GM18873 (cell line): ENCODE data around the gene C4A.
"Not testable (repeated sequence)": the region's sequence is repeated elsewhere in the genome, so short reads cannot be mapped to it uniquely, and the experiment has no call there.

Experiments
- ATAC-seq: cut with Tn5 transposase; IDR thresholded peaks from one replicate; pipeline ENCODE4 v1.9.1; 2021; ENCODE audit warnings: mild to moderate bottlenecking, moderate library complexity, moderate number of reproducible peaks; ENCODE audit not compliant: unreplicated experiment, low FRiP score

The C4A gene

DNA sequence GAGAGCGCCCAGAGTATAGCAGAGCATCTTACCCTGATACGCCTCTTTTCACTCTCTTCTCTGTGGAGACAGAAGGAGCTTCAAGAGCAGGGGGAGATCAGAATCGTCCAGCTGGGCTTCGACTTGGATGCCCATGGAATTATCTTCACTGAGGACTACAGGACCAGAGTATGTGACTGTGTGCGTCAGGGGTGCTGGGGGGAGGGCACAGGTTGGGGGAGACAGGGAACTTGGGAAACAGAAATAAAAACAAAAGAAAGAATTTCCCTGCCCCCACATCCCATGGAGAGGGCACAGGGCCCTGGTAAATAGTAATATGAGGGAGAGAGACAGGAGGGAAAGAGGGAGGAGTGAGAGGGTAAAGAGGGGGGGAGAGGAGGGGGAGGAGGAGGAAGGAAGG, 3.0 kb upstream of the C4A start:
- no peak for ATAC-seq

DNA sequence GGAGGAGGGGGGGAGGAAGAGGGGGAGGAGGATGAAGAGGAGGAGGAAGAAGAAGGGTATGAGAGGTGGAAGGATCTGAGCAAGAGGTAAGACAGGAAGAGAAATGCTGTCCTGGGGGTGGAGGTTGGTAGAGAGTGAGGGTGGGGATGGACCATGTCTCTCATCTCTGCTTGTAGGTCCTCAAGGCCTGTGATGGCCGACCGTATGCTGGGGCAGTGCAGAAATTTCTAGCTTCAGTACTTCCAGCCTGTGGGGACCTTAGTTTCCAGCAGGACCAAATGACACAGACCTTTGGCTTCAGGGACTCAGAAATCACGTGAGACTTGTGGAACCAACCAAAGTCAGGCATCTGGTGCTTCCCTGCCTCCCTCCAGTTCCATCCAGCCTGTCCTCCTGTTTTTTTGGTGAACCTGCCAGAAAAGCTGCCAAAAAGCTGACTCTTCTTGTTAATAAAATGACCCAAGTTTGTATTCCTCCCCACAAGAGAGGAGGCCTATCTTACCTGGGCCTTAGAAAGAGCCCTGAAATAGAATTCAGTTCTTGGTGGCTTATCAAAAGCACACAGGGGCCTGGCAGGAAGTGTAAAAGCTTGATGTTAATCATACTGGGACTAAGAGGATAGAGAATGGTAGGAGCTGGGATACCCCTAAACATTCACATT, 2.5 kb upstream of the C4A start:
- no peak for ATAC-seq

DNA sequence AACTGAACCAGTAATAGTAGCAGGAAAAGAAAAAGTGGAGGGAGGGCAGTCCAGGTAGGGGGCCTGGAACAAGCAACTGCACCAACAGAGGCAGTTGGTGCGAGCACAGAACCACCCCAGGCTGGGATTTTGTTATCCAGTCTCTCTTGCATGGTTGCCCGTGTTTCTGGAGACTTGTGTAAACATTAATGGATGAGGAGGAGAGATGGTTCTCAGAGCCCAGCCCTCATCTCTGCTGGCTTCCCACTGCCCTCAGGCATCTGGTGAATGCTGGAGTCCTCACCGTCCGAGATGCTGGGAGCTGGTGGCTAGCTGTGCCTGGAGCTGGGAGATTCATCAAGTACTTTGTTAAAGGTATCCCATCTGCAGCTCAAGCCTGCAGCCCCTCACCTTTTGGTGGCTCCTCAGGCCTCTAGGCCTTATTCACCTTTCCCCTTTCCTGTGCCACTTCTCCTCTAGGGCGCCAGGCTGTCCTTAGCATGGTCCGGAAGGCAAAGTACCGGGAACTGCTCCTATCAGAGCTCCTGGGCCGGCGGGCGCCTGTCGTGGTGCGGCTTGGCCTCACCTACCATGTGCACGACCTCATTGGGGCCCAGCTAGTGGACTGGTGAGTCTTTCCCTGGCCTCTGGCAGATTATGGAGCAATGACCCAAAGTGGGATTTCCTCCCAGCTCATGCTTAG, 1.5 kb upstream of the C4A start:
- not testable (repeated sequence) for ATAC-seq

DNA sequence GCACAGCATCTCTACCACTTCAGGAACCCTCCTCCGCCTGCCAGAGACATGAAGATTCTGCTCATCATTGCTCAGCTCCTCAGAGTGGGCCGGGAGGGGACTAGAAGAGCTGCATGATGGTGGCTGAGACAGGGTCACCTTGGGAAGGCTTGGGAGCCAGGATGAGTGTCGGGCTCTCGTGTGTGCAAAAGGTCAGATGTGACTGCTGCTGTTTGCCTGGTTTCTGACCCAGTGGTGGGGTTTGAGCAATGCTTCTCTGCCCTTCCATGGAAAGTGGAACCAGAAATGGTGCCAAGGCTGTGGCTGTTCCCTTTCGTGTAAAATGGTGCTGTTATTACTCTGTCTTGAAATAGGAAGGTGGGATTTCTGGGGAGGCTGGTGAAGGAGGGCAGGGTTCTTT, 859 bp upstream of the C4A start:
- ATAC-seq, result not testable (repeated sequence)

DNA sequence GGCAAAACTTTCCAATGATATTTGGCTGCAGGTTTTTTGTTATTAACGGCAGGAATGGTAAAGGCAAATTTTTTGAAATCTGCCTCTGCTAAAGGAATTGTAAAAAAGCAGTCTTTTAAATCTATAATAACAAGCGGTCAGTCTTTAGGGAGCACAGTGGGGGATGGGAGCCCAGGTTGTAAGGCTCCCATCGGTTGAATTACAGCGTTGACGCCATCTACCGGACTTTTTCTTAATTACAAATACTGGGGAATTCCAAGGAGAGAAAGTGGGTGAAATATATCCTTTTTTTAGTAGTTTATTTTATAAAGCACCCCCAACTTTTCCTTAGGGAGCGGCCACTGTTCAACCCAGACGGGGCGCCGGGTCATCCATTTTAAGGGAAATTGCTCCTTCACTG, 7.5 kb downstream of the C4A start:
- ATAC-seq, result not testable (repeated sequence)

DNA sequence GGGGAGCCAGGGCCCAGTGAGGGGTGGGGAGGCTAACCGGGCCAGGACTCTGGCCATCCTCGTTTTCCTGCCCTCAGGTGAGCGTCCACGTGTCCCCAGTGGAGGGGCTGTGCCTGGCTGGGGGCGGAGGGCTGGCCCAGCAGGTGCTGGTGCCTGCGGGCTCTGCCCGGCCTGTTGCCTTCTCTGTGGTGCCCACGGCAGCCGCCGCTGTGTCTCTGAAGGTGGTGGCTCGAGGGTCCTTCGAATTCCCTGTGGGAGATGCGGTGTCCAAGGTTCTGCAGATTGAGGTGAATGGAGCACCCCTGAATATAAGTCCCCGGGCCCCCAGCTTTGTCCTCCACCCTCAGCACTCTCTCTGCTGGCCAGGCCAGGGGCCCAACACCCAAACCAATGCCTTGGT, 12.6 kb downstream of the C4A start:
- not testable (repeated sequence) for ATAC-seq

DNA sequence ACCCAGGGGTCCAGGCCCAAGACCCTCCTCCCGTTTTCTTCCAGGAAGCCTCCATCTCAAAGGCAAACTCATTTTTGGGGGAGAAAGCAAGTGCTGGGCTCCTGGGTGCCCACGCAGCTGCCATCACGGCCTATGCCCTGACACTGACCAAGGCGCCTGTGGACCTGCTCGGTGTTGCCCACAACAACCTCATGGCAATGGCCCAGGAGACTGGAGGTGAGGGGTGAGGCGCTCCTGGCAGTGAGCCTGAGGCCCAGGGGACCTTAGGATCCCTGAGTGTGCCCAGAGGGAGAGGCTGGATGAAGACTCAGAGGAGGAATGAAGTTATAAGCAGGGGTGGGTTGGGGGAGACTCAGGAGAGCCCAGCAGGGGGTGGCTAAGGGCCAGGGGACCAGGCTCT, 14.5 kb downstream of the C4A start:
- ATAC-seq, result not testable (repeated sequence)

DNA sequence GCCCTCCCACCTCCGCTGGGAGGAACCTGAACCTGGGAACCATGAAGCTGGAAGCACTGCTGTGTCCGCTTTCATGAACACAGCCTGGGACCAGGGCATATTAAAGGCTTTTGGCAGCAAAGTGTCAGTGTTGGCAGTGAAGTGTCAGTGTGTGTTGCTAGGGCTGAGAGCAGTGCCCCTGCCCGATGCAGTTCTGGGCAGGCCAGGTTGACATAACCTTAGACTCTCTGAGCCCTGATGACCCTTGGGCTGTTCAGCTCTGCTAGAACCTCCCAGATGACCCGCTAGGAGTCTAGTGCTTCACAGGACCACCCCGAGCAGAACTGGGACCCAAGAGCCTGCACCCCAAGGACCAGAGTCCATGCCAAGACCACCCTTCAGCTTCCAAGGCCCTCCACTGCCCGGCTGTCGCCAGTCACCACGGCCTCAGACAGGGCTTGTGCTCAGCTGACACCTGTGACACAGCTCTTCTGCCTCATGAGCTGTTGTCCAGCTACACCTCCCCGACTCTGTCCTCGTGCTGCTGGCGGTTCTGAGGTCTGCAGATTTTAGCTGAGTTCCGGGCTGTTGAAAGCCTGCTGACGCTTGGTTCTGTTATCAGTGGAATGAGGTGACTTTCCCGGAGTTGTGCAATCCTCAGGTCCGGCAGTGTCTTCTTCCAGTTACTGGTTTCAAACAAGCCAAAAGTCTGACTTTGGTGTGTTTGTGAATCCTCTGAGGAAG, 20.9 kb downstream of the C4A start:
- not testable (repeated sequence) for ATAC-seq

DNA sequence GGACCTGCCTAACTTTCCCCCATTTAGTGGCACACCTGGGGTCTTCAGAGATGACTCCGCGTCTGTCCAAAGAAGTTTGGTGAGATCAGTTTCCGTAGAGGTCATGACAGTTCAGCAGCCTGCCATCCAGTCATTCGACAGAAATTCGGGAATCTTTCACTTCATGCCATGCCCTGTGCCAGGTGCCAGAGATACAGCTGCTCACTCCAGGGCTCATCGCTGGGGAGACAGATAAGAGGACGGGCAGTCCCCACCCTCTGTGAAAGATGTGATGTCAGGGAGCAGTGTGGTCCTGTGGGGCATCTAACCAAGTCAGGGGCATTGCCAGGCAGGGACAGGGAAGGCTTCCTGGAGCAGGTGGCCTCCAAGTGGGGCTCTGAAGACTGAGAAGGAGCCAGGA, 21.4 kb downstream of the C4A start:
- not testable (repeated sequence) for ATAC-seq

DNA sequence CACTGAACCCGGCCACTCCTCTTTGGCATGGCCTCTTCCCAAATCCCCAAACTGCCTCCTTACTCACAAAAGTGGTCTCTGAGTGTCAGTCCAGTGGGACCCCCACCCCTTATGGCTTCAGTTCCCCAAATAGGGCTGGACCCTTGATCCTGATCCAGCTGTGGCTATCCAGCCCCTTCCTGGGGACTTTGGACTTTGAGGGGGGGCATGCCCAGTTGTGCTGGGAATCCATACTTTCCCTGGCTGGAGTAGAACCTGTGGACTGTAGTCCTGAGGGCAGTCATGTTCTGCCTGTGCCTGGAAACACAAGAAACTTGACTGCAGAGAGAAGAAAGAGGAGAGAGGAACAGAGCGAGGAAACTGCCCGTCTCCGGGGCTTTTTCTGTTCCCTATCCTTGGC, 22.5 kb downstream of the C4A start:
- not testable (repeated sequence) for ATAC-seq

DNA sequence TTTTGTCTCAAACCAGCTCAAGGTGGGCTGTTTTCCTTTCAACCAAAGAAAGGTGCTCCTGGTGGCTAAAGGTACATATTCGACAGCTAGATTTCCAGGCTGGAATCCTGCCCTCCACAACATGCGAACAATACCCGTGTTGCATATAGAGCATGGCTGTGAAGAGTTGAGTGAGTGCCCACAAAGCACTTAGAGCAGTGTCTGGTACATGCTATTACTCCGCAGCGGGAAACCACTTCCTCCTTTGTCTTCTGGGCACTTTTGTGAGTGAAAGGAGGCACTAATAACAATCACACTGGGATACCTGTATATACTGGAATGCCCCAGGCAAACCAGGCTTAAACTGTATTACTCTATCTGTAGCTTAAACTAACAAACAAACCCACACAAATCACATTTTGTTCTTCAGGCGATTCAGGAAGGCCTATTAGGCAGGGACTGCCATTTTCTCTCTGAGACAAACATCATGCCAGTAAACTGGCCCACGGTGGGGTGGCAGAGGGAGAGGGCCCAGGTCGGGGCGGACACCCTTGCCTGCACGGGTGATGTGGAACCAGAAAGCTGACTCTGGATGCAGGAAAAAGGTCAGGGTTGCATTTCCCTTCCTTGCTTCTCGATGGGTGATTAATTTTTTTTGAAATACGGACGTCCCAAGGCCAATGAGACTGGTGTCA, 23.1 kb downstream of the C4A start:
- ATAC-seq, result not testable (repeated sequence)

DNA sequence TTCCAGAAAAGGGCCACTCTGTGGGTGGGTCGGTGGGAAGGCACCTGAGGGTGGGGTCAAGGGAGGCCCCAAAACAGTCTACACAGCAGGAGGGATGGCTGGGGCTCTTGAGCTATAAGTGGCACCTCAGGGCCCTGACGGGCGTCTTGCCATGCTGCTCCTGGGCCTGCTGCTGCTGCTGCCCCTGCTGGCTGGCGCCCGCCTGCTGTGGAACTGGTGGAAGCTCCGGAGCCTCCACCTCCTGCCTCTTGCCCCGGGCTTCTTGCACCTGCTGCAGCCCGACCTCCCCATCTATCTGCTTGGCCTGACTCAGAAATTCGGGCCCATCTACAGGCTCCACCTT, 23.7 kb downstream of the C4A start:
- not testable (repeated sequence) for ATAC-seq

DNA sequence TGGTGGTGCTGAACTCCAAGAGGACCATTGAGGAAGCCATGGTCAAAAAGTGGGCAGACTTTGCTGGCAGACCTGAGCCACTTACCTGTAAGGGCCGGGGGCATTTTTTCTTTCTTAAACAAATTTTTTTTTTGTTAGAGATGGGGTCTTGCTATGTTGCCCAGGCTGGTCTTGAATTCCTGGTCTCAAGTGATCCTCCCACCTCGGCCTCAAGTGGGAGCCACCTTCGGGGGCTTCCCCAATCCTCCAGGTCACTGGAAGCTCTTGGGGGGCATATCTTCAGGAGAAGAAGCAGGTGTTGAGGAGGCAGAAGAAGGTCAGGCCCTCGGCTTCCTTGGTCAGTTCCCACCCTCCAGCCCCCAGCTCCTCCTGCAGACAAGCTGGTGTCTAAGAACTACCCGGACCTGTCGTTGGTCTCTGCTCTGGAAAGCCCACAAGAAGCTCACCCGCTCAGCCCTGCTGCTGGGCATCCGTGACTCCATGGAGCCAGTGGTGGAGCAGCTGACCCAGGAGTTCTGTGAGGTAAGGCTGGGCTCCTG, 24.2 kb downstream of the C4A start:
- ATAC-seq, result not testable (repeated sequence)

DNA sequence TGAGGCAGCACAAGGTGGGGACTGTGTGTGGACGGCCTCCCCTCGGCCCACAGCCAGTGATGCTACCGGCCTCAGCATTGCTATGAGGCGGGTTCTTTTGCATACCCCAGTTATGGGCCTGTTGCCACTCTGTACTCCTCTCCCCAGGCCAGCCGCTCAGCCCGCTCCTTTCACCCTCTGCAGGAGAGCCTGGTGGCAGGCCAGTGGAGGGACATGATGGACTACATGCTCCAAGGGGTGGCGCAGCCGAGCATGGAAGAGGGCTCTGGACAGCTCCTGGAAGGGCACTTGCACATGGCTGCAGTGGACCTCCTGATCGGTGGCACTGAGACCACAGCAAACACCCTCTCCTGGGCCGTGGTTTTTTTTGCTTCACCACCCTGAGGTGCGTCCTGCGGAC, 25.2 kb downstream of the C4A start:
- not testable (repeated sequence) for ATAC-seq

DNA sequence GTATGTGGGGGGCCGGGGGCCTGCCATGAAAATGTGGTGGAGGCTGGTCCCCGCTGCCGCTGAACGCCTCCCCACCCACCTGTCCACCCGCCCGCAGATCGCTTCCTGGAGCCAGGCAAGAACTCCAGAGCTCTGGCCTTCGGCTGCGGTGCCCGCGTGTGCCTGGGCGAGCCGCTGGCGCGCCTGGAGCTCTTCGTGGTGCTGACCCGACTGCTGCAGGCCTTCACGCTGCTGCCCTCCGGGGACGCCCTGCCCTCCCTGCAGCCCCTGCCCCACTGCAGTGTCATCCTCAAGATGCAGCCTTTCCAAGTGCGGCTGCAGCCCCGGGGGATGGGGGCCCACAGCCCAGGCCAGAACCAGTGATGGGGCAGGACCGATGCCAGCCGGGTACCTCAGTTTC, 26.2 kb downstream of the C4A start:
- ATAC-seq, result not testable (repeated sequence)

DNA sequence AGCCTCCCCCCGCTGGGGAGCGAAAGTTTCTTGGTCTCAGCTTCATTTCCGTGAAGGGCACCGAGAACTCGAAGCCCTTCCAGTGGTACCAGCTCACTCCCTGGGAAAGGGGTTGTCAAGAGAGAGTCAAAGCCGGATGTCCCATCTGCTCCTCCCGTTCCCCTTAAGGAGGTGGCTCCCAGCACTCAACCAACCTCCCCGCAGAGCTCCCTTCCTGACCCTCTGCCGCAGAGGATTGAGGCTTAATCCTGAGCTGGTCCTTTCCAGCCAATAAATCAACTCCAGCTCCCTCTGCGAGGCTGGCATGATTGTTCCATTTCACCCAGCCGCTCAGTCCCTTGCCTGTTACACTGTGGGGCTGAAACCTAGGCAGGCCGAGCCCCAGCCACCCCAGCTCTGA, 26.8 kb downstream of the C4A start:
- not testable (repeated sequence) for ATAC-seq

DNA sequence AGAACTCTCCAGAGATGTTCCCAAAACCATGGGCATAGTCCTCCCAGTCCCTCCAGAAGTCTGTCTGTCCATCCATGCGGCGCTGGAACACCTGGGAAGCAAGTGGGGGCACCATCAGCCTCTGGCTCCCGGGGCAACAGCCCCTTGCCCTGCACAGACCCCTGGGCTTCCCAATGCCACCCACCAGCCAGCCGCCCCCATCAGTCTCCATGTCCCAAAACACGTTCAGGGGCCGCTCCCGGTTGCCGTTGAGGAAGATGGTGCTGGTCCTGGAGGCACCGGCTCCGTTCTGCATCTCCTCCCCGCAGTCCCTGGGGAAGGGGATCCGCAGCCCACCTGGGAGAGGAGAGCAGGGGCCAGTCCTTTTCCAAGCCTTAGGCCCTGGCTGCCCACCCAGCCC, 27.7 kb downstream of the C4A start:
- not testable (repeated sequence) for ATAC-seq

DNA sequence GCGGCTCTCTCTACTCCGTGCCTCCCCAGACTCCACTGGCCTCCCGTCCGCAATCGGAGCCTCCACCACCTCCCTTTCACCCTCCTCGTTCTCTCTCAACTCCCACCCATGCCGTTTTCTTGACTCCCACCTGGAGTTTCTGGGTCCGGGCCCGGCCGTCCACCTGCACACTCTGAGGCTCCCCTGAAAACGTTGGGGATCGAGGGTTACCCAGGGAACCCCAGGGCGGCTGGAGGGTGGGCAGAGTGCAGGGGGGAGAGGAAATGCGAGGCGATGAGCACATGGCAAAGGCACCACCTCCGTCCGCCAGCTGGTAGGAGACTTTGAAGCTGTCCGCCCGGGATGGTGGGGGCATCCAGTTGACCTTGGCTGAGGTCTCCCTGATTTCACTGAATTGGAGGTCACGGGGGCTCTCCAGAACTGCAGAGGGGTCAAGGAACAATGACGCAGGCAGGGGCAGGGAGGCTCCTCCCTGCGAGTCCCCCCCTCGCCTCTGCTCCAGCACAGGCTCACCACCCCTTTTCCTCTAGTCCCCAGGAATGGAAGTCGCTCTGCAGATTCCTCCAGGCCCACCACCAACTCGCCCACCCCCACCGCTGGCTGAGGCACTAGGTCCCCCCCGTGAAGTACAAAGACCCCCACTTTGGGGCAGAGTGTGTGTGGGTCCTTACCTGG, 29.1 kb downstream of the C4A start:
- ATAC-seq, result not testable (repeated sequence)

DNA sequence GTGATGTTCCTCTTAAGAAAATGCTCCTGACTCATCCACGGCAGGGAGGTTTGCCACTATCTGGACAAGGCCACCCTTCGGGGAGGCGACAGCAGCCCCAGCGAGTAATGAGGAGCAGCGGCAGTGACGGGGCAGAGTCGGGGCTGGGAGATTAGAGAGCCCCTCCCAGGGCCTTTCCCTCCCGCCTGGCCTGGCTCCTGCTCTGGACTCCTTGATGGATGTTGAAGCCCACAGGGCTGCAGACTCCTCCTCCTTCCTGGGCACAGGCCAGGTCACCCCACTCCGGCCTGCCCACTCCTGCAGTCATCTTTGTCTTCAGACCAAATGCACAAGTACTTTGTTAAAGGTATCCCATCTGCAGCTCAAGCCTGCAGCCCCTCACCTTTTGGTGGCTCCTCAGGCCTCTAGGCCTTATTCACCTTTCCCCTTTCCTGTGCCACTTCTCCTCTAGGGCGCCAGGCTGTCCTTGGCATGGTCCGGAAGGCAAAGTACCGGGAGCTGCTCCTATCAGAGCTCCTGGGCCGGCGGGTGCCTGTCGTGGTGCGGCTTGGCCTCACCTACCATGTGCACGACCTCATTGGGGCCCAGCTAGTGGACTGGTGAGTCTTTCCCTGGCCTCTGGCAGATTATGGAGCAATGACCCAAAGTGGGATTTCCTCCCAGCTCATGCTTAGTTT, 31.2 kb downstream of the C4A start:
- not testable (repeated sequence) for ATAC-seq

DNA sequence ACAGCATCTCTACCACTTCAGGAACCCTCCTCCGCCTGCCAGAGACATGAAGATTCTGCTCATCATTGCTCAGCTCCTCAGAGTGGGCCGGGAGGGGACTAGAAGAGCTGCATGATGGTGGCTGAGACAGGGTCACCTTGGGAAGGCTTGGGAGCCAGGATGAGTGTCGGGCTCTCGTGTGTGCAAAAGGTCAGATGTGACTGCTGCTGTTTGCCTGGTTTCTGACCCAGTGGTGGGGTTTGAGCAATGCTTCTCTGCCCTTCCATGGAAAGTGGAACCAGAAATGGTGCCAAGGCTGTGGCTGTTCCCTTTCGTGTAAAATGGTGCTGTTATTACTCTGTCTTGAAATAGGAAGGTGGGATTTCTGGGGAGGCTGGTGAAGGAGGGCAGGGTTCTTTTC, 31.9 kb downstream of the C4A start:
- ATAC-seq, result not testable (repeated sequence)
